Prostate gland (tissue), 2 donors: Measurements from ENCODE around the gene DRD3.

Source experiments
- CTCF ChIP-seq, 4 experiments: fragments of 200-600 bp in 2 of 4; fragments of 450-650 bp in 2 of 4; sonication (generic) in 2 of 4; IDR thresholded peaks; 1 replicate in 3 of 4; 2 replicates in 1 of 4; pipeline ENCODE4 v1.5.1; 2016 to 2019; ENCODE audit warnings: antibody characterized with exemption in 4 of 4, mild to moderate bottlenecking in 2 of 4, moderate library complexity in 2 of 4
- POLR2A ChIP-seq: fragments of 450-650 bp; IDR thresholded peaks from one replicate; pipeline ENCODE4 v1.6.1; 2016; ENCODE audit warnings: antibody characterized with exemption, mild to moderate bottlenecking
- POLR2AphosphoS5 ChIP-seq: sonication (generic); formaldehyde crosslinking; IDR thresholded peaks from one replicate; pipeline ENCODE4 v1.6.1; 2017; ENCODE audit warnings: antibody characterized with exemption

GRCh38 chr3:114205541-114205940 is 26.7 kb upstream of the DRD3 start:
- TF ChIP-seq CTCF (IDR thresholded peaks at IDR 0.05) = no peak
- no peak for TF ChIP-seq POLR2A
- TF ChIP-seq POLR2AphosphoS5 = no peak
